SHP77 (cell line): ENCODE measurements around the gene CLN6.
"Not testable (repeated sequence)": the region's sequence is repeated elsewhere in the genome, so short reads cannot be mapped to it uniquely, and the experiment has no call there.

Experiments
- DNase-seq, 2 experiments: peaks; one replicate each; lab custom pipeline; 2025; lab: John Stamatoyannopoulos, UW

CLN6 gene

GRCh38 chr15:68206711-68207151 is 22.8 kb downstream of the CLN6 start:
- DNase-seq = no peak

- DNase-seq = no peak
Measured at GRCh38 chr15:68205954-68206539, 23.5 kb downstream of the CLN6 start.

DNA sequence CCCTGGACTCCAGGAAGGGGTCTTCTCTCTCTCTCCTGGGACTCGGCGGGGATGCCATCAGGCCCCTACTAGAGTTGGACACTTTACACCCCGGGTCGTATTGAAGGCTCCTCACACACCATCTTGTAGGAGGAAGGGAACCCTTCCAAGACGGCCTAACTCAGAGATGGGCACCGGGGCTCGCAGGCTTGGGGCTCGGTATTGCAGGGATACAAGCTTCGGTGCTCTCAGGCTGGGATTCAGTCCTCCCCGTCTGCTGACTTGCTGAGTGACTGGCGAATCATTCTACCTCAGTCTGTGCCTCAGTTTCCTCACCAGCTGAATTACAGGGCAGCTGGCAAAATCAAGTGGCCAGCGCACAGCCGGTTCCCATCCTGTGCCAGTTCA is 24.0 kb downstream of the CLN6 start:
- no peak for DNase-seq

DNA sequence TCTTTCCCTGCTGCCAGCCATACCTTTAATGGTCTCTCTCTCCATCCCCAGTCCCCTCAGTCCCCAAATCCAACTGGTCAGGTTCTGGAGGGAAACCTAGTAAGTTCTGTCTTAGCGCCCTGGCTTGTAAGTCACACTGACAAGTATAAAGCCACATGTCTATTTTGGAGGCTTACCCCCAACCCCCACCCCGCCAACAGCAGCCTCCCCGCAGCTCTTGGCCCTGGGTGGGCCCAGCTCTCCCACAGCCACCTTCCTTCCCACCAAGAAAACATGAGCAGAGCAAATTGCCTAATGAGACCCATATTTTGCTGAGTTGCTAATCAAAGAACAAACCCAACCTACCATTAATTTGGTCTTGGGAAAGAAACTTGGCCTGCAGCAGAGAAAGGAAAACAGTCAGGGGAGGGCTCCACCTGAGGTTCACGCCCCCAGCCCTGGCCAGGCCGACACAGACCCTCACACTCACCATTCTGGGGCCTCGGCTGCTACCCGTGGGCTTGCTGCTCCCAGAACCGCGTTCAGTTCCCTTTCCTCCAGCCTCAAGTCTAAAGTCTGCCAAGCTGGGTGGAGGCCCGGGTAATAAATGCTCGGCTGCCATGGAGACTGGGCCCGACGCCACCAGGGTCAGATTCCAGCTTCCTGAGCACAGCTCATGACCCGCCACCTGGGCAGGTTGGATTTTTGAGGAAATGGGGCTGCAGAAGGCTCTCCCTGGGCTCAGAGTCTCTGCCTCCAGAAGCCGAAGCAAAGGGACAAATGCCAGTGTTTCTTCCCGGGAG is 24.6 kb downstream of the CLN6 start, which contains the start of gene CALML4:
Gene CALML4 (minus strand): TSS at position 557 of the 782 bp plus-strand sequence. CDS start 85 bp downstream, at position 472.
- DNase-seq = no peak

- DNase-seq = no peak
Measured at GRCh38 chr15:68204361-68204760, 25.2 kb downstream of the CLN6 start.

DNA sequence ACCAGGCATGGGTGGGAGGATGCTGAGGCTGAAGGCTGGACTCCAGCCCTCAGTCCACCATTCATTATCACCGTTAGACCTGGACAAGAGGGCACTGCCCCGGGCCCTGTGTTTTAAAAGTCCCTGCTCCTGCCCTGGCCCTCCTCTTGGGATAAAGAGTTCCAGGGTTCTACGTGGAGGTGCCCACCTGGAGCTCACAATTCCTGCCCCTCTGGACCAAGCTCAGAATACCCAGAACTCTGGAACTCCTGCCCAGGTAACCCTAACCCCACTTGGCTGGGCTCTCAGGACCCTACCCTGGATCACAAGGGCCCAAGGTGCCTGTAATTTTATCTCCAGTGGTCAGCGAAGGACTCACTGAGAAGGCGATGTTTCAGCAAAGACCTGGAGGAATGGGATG is 25.6 kb downstream of the CLN6 start:
- DNase-seq = no peak

DNA sequence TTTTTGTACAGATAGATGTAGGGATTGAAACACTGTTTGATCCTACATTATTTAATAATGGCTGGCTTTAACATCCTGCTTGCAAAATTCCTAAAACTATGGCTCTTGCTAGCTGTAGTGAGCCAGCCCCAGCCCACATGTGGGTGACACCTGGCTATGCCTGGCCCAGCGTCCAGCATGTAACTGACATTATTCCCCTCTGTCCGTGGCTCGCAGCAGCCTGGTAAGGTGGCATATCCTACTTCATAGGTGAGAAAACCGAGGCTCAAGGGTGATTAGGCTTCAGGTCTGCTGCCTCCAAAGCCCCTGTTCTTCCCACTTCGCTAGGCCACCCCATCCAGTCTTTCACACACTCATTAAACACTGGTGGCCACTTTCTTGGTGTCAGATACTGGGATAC is 26.0 kb downstream of the CLN6 start:
- no peak for DNase-seq

GRCh38 chr15:68202994-68203393 is 26.5 kb downstream of the CLN6 start:
- DNase-seq = not testable (repeated sequence)

DNA sequence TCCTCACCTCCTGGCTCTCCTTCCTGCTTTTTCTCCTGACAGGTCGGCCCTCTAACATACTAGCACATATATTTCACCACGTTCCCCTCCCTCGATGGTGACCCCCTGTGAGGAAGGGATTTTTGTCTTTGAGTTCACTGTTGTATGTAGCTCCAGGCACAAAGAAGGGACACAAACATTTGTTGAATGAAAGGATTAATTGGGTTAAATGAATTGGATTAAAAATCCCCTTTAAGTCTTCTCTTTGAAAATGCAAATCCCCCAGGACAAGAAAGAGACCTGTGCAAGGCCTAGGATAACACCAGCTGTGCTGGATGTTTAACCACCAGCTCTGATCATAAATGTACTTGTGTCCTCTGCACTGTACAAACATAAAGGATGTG is 27.7 kb downstream of the CLN6 start:
- no peak for DNase-seq

GRCh38 chr15:68201153-68201878 is 28.2 kb downstream of the CLN6 start:
- DNase-seq = no peak

DNA sequence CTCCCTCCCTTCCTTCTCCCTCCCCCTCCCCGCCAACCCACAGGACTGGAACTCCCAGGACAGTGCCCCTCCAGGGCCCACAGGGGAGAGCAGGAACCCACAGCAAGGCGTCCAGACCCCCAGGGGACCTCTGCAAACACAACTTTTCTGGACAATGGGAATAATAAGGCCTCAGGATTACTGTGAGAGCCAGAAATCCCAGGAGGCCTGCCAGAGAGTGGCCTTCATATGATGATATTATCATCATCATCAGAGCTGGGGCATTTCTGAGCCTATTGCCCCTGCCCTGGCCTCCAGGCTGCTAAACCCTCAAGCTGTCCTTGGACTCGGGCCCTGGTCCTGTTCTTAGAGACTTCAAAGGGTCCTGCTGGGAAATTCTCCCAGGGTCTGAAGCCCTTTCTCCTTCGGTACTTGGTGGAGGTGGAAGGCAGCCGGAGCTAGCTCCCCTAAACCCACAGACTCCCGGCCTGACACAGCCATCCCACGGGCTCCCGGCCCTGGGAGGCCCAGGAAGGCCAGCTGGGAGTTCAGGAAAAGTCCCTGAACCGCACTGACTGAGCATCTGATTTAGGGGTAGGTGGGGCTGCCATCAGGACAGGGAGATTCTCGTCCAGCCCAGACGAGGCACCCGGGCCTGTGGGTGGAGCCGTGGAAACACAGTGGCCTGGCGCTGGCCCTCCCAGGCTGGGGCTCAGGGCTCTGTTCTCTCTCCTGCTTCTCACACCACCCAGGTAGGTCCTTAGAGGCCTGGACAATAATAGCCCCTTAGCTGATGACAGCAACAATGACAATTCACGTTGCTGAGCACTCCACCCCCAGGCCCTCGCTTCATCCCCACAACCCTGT is 29.3 kb downstream of the CLN6 start:
- no peak for DNase-seq

GRCh38 chr15:68199340-68199739 is 30.2 kb downstream of the CLN6 start:
- no peak for DNase-seq

GRCh38 chr15:68197661-68198437 is 31.7 kb downstream of the CLN6 start:
- no peak for DNase-seq

GRCh38 chr15:68197170-68197492 is 32.4 kb downstream of the CLN6 start:
- no peak for DNase-seq

- no peak for DNase-seq
Measured at GRCh38 chr15:68196445-68197169, 32.9 kb downstream of the CLN6 start.

- DNase-seq = no peak
Measured at GRCh38 chr15:68195336-68196112, 34.0 kb downstream of the CLN6 start.

- no peak for DNase-seq
Measured at GRCh38 chr15:68192804-68193486, 36.6 kb downstream of the CLN6 start.

DNA sequence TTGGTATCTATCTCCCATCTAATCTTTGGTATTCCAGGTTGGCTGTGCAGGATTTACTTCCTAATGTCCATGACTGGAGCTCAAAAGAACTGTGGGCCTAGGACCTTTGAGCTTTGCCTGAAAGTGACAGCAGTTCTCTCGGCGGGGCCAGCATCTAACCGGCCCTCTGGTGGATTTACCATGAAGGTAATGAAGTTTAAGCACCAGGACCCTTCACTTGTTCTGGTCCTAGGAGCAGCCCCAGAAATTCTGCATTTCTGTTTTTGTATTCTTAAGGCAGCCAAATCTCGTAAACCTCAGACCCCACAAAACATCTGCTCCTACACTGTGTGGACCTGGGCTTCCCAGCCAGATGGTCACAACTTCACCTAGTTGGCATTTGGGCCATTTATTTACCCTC is 37.4 kb downstream of the CLN6 start:
- DNase-seq = no peak

DNA sequence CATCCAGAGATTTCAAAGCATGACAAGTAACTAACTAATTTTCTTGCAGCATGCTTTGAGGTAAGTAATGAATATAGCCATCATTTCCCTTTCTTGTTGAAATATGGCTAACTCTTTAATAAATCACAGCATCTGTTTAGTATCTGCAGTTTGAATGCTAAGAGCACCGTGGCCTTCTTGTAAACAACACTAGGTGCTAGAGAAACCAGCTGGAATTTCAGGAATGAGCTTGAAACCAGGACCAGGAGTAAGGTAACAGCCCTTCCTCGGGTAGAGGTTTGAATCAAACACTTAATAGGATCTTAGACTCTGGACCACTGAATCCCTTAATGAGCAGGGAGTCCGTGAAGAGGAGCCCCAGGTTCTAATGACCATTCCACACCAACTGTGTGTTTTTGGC is 38.0 kb downstream of the CLN6 start:
- no peak for DNase-seq
